Measurements from ENCODE around the gene CLEC4C. TPM values are rescaled to one million over a fixed set of nuclear protein-coding genes. Genes with fewer than 3 reads are reported as not detected.
"Not testable (repeated sequence)": the region's sequence is repeated elsewhere in the genome, so short reads cannot be mapped to it uniquely, and the experiment has no call there.

The CLEC4C gene
- polyA plus RNA-seq (2013, experiment 1 of 2; ENCODE audit: insufficient read length), result not detected
- not detected for polyA plus RNA-seq (2013, experiment 2 of 2; ENCODE audit: insufficient read length)

- no peak for DNase-seq
These were observed at the start of gene CLEC4C for GRCh38 chr12:7747246-7747645. Gene CLEC4C (minus strand): TSS chr12:7747375. CDS start chr12:7747348, 27 bp downstream.

GRCh38 chr12:7793211-7793610 lies 46.0 kb upstream of the CLEC4C start:
- DNase-seq, result no peak

GRCh38 chr12:7788884-7789528 lies 41.8 kb upstream of the CLEC4C start, which contains the start of gene NANOG:
Gene NANOG (plus strand): TSS chr12:7789402. CDS start chr12:7789615, 213 bp downstream.
- DNase-seq, result not testable (repeated sequence)

- no peak for DNase-seq
These were observed 41.1 kb upstream of the CLEC4C start for GRCh38 chr12:7788294-7788660.

GRCh38 chr12:7787574-7788293 lies 40.6 kb upstream of the CLEC4C start:
- DNase-seq, result no peak

GRCh38 chr12:7784701-7785100 lies 37.5 kb upstream of the CLEC4C start:
- no peak for DNase-seq

- not testable (repeated sequence) for DNase-seq
These were observed 36.3 kb upstream of the CLEC4C start for GRCh38 chr12:7783433-7783832.

- no peak for DNase-seq
These were observed 34.9 kb upstream of the CLEC4C start for GRCh38 chr12:7782055-7782454.

GRCh38 chr12:7781274-7781673 lies 34.1 kb upstream of the CLEC4C start:
- no peak for DNase-seq

GRCh38 chr12:7769999-7770398 lies 22.8 kb upstream of the CLEC4C start:
- DNase-seq, result no peak

GRCh38 chr12:7758766-7759140 lies 11.6 kb upstream of the CLEC4C start:
- no peak for DNase-seq

- no peak for DNase-seq
These were observed 9.8 kb upstream of the CLEC4C start for GRCh38 chr12:7756993-7757392.

GRCh38 chr12:7755668-7756067 lies 8.5 kb upstream of the CLEC4C start:
- DNase-seq, result not testable (repeated sequence)

- DNase-seq, result not testable (repeated sequence)
These were observed 5.1 kb upstream of the CLEC4C start for GRCh38 chr12:7751941-7752922.

GRCh38 chr12:7751394-7751793 lies 4.2 kb upstream of the CLEC4C start:
- no peak for DNase-seq

GRCh38 chr12:7750350-7750749 lies 3.2 kb upstream of the CLEC4C start:
- DNase-seq, result no peak

- no peak for DNase-seq
These were observed 2.3 kb upstream of the CLEC4C start for GRCh38 chr12:7749442-7749841.

GRCh38 chr12:7748852-7749251 lies 1.7 kb upstream of the CLEC4C start:
- no peak for DNase-seq

GRCh38 chr12:7732993-7733392 lies 14.2 kb downstream of the CLEC4C start:
- DNase-seq, result no peak

GRCh38 chr12:7731486-7731885 lies 15.7 kb downstream of the CLEC4C start:
- DNase-seq, result peak; percentile 18

- DNase-seq, result not testable (repeated sequence)
These were observed 16.2 kb downstream of the CLEC4C start for GRCh38 chr12:7730984-7731383.

- DNase-seq, result peak; percentile 61
These were observed 17.4 kb downstream of the CLEC4C start for GRCh38 chr12:7729746-7730145.

- DNase-seq, result no peak
These were observed 23.2 kb downstream of the CLEC4C start for GRCh38 chr12:7723926-7724325.
